H1 (cell line): Measurements from ENCODE around the gene RPA3.

Source experiments
- BACH1 ChIP-seq: IDR thresholded peaks from 2 replicates; pipeline ENCODE4 v1.6.1; 2012; ENCODE audit warnings: low read length, improper control_type of control experiment
- EP300 ChIP-seq, 2 experiments: IDR thresholded peaks; 1 replicate in 1 of 2; 2 replicates in 1 of 2; pipeline ENCODE4 v1.6.1; 2011 to 2012; ENCODE audit warnings: low read depth in 2 of 2, low read length in 2 of 2, mild to moderate bottlenecking in 2 of 2, borderline replicate concordance in 1 of 2, inconsistent platforms in 1 of 2, moderate library complexity in 1 of 2
- EZH2 ChIP-seq: fragments of 200-600 bp; sonication (generic); IDR thresholded peaks from 2 replicates; pipeline ENCODE4 v1.7.1; 2012; ENCODE audit warnings: low read depth, mild to moderate bottlenecking, moderate library complexity, low read length, inconsistent platforms; ENCODE audit not compliant: severe bottlenecking
- GABPA ChIP-seq: IDR thresholded peaks from 2 replicates; pipeline ENCODE4 v1.6.1; 2011; ENCODE audit warnings: mild to moderate bottlenecking, low read length, moderate library complexity, borderline replicate concordance; ENCODE audit not compliant: insufficient read depth
- GTF2F1 ChIP-seq: IDR thresholded peaks from 2 replicates; pipeline ENCODE4 v1.6.1; 2012; ENCODE audit warnings: low read depth, low read length, improper control_type of control experiment, borderline replicate concordance
- KDM4A ChIP-seq: IDR thresholded peaks from one replicate; pipeline ENCODE4 v1.7.1; 2012; ENCODE audit warnings: low read depth, mild to moderate bottlenecking, moderate library complexity, low read length, inconsistent platforms; ENCODE audit not compliant: severe bottlenecking
- POLR2A ChIP-seq, 2 experiments: IDR thresholded peaks; 1 replicate in 1 of 2; 2 replicates in 1 of 2; pipeline ENCODE4 v1.6.1; 2011; ENCODE audit warnings: low read depth in 2 of 2, low read length in 2 of 2, mild to moderate bottlenecking in 2 of 2; ENCODE audit errors: control extremely low read depth in 1 of 2
- RAD21 ChIP-seq, 2 experiments: IDR thresholded peaks in 1 of 2; conservative IDR thresholded peaks in 1 of 2; 2 replicates each; pipeline ENCODE4 v1.6.1; 2011; ENCODE audit warnings: low read depth in 2 of 2, low read length in 2 of 2, improper control_type of control experiment in 1 of 2, inconsistent platforms in 1 of 2, mild to moderate bottlenecking in 1 of 2, moderate library complexity in 1 of 2
- RBBP5 ChIP-seq: IDR thresholded peaks from 2 replicates; pipeline ENCODE4 v1.7.1; 2012; ENCODE audit warnings: low read depth, mild to moderate bottlenecking, inconsistent platforms, low read length, moderate library complexity, borderline replicate concordance
- RFX5 ChIP-seq: IDR thresholded peaks from 2 replicates; pipeline ENCODE4 v1.6.1; 2011; ENCODE audit warnings: low read depth, low read length, improper control_type of control experiment, borderline replicate concordance
- RXRA ChIP-seq: IDR thresholded peaks from 2 replicates; pipeline ENCODE4 v1.6.1; 2011; ENCODE audit warnings: low read depth, mild to moderate bottlenecking, low read length, moderate library complexity; ENCODE audit not compliant: insufficient read depth
- YY1 ChIP-seq: IDR thresholded peaks from 2 replicates; pipeline ENCODE4 v1.6.1; 2011; ENCODE audit warnings: low read depth, mild to moderate bottlenecking, low read length
- TF ChIP-seq, protein P1 (sequence below), 3 experiments: IDR thresholded peaks; 1 replicate in 2 of 3; 2 replicates in 1 of 3; pipeline versions ENCODE4 v1.5.1 to v1.6.1; 2011; ENCODE audit warnings: low read length in 3 of 3, mild to moderate bottlenecking in 3 of 3, inconsistent platforms in 2 of 3, low read depth in 1 of 3, moderate library complexity in 1 of 3; ENCODE audit not compliant: insufficient read depth in 1 of 3; ENCODE audit errors: control extremely low read depth in 1 of 3
- TF ChIP-seq, protein P2 (sequence below): IDR thresholded peaks from 2 replicates; pipeline ENCODE4 v1.6.1; 2012; ENCODE audit warnings: low read length, inconsistent platforms

DNA sequence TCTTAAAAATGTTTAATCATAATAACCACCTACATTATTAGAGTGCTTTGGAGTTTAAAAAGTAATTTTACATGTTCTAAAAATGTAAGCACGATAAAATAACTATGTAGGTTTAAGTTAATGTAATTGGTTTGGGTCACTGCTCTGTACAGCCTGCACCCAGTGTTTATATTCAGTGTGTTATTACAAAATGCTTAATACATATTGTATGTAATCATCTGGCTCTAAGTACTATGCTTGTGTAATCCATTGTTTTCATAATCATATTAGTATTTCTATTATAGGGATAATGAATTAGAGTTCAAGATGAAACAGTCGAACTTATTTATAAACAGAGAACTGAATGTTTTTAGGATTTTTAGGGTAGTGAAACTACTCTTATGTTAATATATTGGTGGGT is 13.1 kb downstream of the RPA3 start:
- TF ChIP-seq, protein P1, sequence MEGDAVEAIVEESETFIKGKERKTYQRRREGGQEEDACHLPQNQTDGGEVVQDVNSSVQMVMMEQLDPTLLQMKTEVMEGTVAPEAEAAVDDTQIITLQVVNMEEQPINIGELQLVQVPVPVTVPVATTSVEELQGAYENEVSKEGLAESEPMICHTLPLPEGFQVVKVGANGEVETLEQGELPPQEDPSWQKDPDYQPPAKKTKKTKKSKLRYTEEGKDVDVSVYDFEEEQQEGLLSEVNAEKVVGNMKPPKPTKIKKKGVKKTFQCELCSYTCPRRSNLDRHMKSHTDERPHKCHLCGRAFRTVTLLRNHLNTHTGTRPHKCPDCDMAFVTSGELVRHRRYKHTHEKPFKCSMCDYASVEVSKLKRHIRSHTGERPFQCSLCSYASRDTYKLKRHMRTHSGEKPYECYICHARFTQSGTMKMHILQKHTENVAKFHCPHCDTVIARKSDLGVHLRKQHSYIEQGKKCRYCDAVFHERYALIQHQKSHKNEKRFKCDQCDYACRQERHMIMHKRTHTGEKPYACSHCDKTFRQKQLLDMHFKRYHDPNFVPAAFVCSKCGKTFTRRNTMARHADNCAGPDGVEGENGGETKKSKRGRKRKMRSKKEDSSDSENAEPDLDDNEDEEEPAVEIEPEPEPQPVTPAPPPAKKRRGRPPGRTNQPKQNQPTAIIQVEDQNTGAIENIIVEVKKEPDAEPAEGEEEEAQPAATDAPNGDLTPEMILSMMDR (IDR thresholded peaks at IDR 0.05; ENCODE audit: control extremely low read depth in 1 of 3, insufficient read depth in 1 of 3, low read depth in 1 of 3, low read length in 3 of 3) = no peak
- TF ChIP-seq POLR2A (IDR thresholded peaks at IDR 0.05; ENCODE audit: control extremely low read depth in 1 of 2, low read depth in 2 of 2, low read length in 2 of 2) (no peak), RBBP5 (no peak), GABPA (no peak), EZH2 (no peak), BACH1 (no peak), RFX5 (no peak), GTF2F1 (no peak), RAD21 (IDR thresholded peaks at IDR 0.05 in 1 of 2, conservative IDR thresholded peaks at IDR 0.05 in 1 of 2; ENCODE audit: low read depth in 2 of 2, low read length in 2 of 2) (no peak), YY1 (no peak), RXRA (no peak), EP300 (IDR thresholded peaks at IDR 0.05; ENCODE audit: borderline replicate concordance in 1 of 2, low read depth in 2 of 2, low read length in 2 of 2) (no peak), KDM4A (no peak)
- TF ChIP-seq, protein P2, sequence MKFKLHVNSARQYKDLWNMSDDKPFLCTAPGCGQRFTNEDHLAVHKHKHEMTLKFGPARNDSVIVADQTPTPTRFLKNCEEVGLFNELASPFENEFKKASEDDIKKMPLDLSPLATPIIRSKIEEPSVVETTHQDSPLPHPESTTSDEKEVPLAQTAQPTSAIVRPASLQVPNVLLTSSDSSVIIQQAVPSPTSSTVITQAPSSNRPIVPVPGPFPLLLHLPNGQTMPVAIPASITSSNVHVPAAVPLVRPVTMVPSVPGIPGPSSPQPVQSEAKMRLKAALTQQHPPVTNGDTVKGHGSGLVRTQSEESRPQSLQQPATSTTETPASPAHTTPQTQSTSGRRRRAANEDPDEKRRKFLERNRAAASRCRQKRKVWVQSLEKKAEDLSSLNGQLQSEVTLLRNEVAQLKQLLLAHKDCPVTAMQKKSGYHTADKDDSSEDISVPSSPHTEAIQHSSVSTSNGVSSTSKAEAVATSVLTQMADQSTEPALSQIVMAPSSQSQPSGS = no peak
